Activated naive CD4-positive, alpha-beta T cell treated with anti-CD3 and anti-CD28 coated beads, Interleukin-2, amount 10 ng/mL, durations not matched to agents 7 days and 5 days (primary cell): ENCODE measurements around the gene SLIT1.

Source experiments
- CTCF ChIA-PET: fragments of 350-600 bp; sonication (Branson Sonifier 250); formaldehyde crosslinking; loops from one replicate; lab custom pipeline; 2021; ENCODE audit warnings: antibody characterized with exemption; lab: Charles Lee
- DNase-seq: peaks from one replicate; pipeline ENCODE4 v3.0.0-alpha.2; 2020
- H3K27ac Mint-ChIP-seq: one replicate; pipeline ENCODE4 v1.8.0; 2021; ENCODE audit warnings: mild to moderate bottlenecking, moderate library complexity, mixed read lengths
- H3K27me3 Mint-ChIP-seq: one replicate; pipeline ENCODE4 v1.8.0; 2021; ENCODE audit warnings: mild to moderate bottlenecking, mixed read lengths
- H3K36me3 Mint-ChIP-seq: one replicate; pipeline ENCODE4 v1.8.0; 2021; ENCODE audit warnings: mixed read lengths
- H3K4me1 Mint-ChIP-seq: one replicate; pipeline ENCODE4 v1.8.0; 2021; ENCODE audit warnings: mixed read lengths
- H3K4me3 Mint-ChIP-seq: one replicate; pipeline ENCODE4 v1.8.0; 2021; ENCODE audit warnings: mild to moderate bottlenecking, moderate library complexity, mixed read lengths
- H3K9me3 Mint-ChIP-seq: one replicate; pipeline ENCODE4 v1.8.0; 2021; ENCODE audit warnings: mixed read lengths

SLIT1 gene

GRCh38 chr10:97067716-97068391 lies 117.9 kb downstream of the SLIT1 start:
- H3K4me1 Mint-ChIP-seq: peaks cover 11% of the 10 kb centered on the region
- H3K36me3 Mint-ChIP-seq: no peaks in the 10 kb centered on the region
- no peak overlapping the region for H3K4me3 Mint-ChIP-seq
- H3K27ac Mint-ChIP-seq: no peak overlapping the region
- peaks cover 38% of the 10 kb centered on the region for H3K27me3 Mint-ChIP-seq
- peaks cover 9% of the 10 kb centered on the region for H3K9me3 Mint-ChIP-seq
- no peak for DNase-seq
- CTCF ChIA-PET: interaction anchor here (0.5 to 1.1 kb wide), 3 partner anchors 130 to 143 kb away, joined by 3 to 4 read pairs (median 3); no protein-coding TSS in a partner anchor

GRCh38 chr10:97066877-97067555 lies 118.7 kb downstream of the SLIT1 start:
- no peak for DNase-seq
- H3K4me3 Mint-ChIP-seq: no peak overlapping the region
- CTCF ChIA-PET: interaction anchor here (0.5 to 1.1 kb wide), 2 partner anchors 142 to 143 kb away, joined by 3 to 4 read pairs; no protein-coding TSS in a partner anchor
- H3K4me1 Mint-ChIP-seq: peaks cover 11% of the 10 kb centered on the region
- H3K36me3 Mint-ChIP-seq: no peaks in the 10 kb centered on the region
- H3K27me3 Mint-ChIP-seq: peaks cover 30% of the 10 kb centered on the region
- peaks cover 9% of the 10 kb centered on the region for H3K9me3 Mint-ChIP-seq
- H3K27ac Mint-ChIP-seq: no peak overlapping the region

- Mint-ChIP-seq H3K27me3 (peaks cover 20% of the 10 kb centered on the region), H3K36me3 (no peaks in the 10 kb centered on the region), H3K4me3 (no peak overlapping the region), H3K27ac (no peak overlapping the region), H3K9me3 (peaks cover 9% of the 10 kb centered on the region), H3K4me1 (peaks cover 11% of the 10 kb centered on the region)
- CTCF ChIA-PET: interaction anchor here (1.2 kb wide), 1 partner anchor 144 kb away, joined by 3 read pairs; no protein-coding TSS in a partner anchor
- no peak for DNase-seq
Observed at GRCh38 chr10:97065686-97066660, 119.8 kb downstream of the SLIT1 start.

GRCh38 chr10:97065128-97065527 lies 120.6 kb downstream of the SLIT1 start:
- Mint-ChIP-seq H3K27me3 (peaks cover 14% of the 10 kb centered on the region), H3K4me1 (peaks cover 9% of the 10 kb centered on the region), H3K4me3 (no peak overlapping the region), H3K27ac (no peak overlapping the region), H3K36me3 (no peaks in the 10 kb centered on the region), H3K9me3 (peaks cover 9% of the 10 kb centered on the region)
- no peak for DNase-seq
- CTCF ChIA-PET: interaction anchor here (1.2 kb wide), 1 partner anchor 145 kb away, joined by 3 read pairs; no protein-coding TSS in a partner anchor

- Mint-ChIP-seq H3K9me3 (peaks cover under 1% of the 10 kb centered on the region), H3K36me3 (no peaks in the 10 kb centered on the region), H3K4me1 (peaks cover under 1% of the 10 kb centered on the region), H3K27ac (no peak overlapping the region), H3K4me3 (no peak overlapping the region), H3K27me3 (peaks cover 10% of the 10 kb centered on the region)
- DNase-seq: no peak
- CTCF ChIA-PET: interaction anchor here (1.2 to 1.3 kb wide), 2 partner anchors 146 kb away, joined by 3 read pairs; no protein-coding TSS in a partner anchor
Observed at GRCh38 chr10:97063983-97064837, 121.5 kb downstream of the SLIT1 start.

GRCh38 chr10:97063271-97063982 lies 122.3 kb downstream of the SLIT1 start:
- Mint-ChIP-seq H3K27ac (no peak overlapping the region), H3K4me3 (no peak overlapping the region), H3K9me3 (no peaks in the 10 kb centered on the region), H3K36me3 (no peaks in the 10 kb centered on the region), H3K4me1 (no peaks in the 10 kb centered on the region), H3K27me3 (peaks cover 12% of the 10 kb centered on the region)
- CTCF ChIA-PET: interaction anchor here (1.3 kb wide), 1 partner anchor 147 kb away, joined by 3 read pairs; no protein-coding TSS in a partner anchor
- DNase-seq: no peak

- no peak for DNase-seq
- no peak overlapping the region for H3K4me3 Mint-ChIP-seq
- H3K9me3 Mint-ChIP-seq: no peaks in the 10 kb centered on the region
- CTCF ChIA-PET: no interaction called here
- no peaks in the 10 kb centered on the region for H3K4me1 Mint-ChIP-seq
- no peaks in the 10 kb centered on the region for H3K36me3 Mint-ChIP-seq
- no peak overlapping the region for H3K27ac Mint-ChIP-seq
- H3K27me3 Mint-ChIP-seq: peaks cover 6% of the 10 kb centered on the region
Observed at GRCh38 chr10:97062456-97062855, 123.3 kb downstream of the SLIT1 start.

- no peak overlapping the region for H3K27ac Mint-ChIP-seq
- peaks cover 6% of the 10 kb centered on the region for H3K27me3 Mint-ChIP-seq
- no peaks in the 10 kb centered on the region for H3K4me1 Mint-ChIP-seq
- DNase-seq: no peak
- H3K4me3 Mint-ChIP-seq: no peak overlapping the region
- CTCF ChIA-PET: no interaction called here
- H3K9me3 Mint-ChIP-seq: no peaks in the 10 kb centered on the region
- no peaks in the 10 kb centered on the region for H3K36me3 Mint-ChIP-seq
Observed at GRCh38 chr10:97062046-97062445, 123.7 kb downstream of the SLIT1 start.

- no peak for DNase-seq
Observed at GRCh38 chr10:97061423-97061822, 124.3 kb downstream of the SLIT1 start.

GRCh38 chr10:97060441-97061084 lies 125.2 kb downstream of the SLIT1 start:
- no peaks in the 10 kb centered on the region for H3K4me1 Mint-ChIP-seq
- no peaks in the 10 kb centered on the region for H3K36me3 Mint-ChIP-seq
- H3K27me3 Mint-ChIP-seq: peaks cover 3% of the 10 kb centered on the region
- no peak for DNase-seq
- CTCF ChIA-PET: interaction anchor here (1.2 to 1.4 kb wide), 2 partner anchors 12 to 21 kb away, joined by 3 to 4 read pairs; no protein-coding TSS in a partner anchor
- H3K27ac Mint-ChIP-seq: no peak overlapping the region
- H3K9me3 Mint-ChIP-seq: no peaks in the 10 kb centered on the region
- H3K4me3 Mint-ChIP-seq: no peak overlapping the region

More at GRCh38 chr10:97061423-97061822, 124.3 kb downstream of the SLIT1 start:
- H3K36me3 Mint-ChIP-seq: no peaks in the 10 kb centered on the region
- H3K4me3 Mint-ChIP-seq: no peak overlapping the region
- H3K9me3 Mint-ChIP-seq: no peaks in the 10 kb centered on the region
- CTCF ChIA-PET: interaction anchor here (1.2 kb wide), 1 partner anchor 11 kb away, joined by 4 read pairs; no protein-coding TSS in a partner anchor
- H3K4me1 Mint-ChIP-seq: no peaks in the 10 kb centered on the region
- no peak overlapping the region for H3K27ac Mint-ChIP-seq
- H3K27me3 Mint-ChIP-seq: peaks cover 6% of the 10 kb centered on the region

GRCh38 chr10:97059872-97060205 lies 125.9 kb downstream of the SLIT1 start:
- no peak overlapping the region for H3K27ac Mint-ChIP-seq
- DNase-seq: no peak
- H3K4me1 Mint-ChIP-seq: no peaks in the 10 kb centered on the region
- H3K27me3 Mint-ChIP-seq: peaks cover 3% of the 10 kb centered on the region
- CTCF ChIA-PET: interaction anchor here (1.0 to 1.4 kb wide), 2 partner anchors 13 to 22 kb away, joined by 3 read pairs; no protein-coding TSS in a partner anchor
- no peaks in the 10 kb centered on the region for H3K9me3 Mint-ChIP-seq
- H3K4me3 Mint-ChIP-seq: no peak overlapping the region
- no peaks in the 10 kb centered on the region for H3K36me3 Mint-ChIP-seq
